ENCODE measurements around the gene C9orf50. TPM values are rescaled to one million over a fixed set of nuclear protein-coding genes. Genes with fewer than 3 reads are reported as not detected.

C9orf50 gene
- total RNA-seq, 1 experiment from 2014 or later: not detected

GRCh38 chr9:129579294-129579693 is 41.6 kb downstream of the C9orf50 start:
- Histone ChIP-seq H2BK120ac (ENCODE audit: low read depth, low read length, poor library complexity, severe bottlenecking) (no peak overlapping the region), H3K18ac (ENCODE audit: insufficient read length, low read depth, low read length) (no peak overlapping the region), H3K14ac (ENCODE audit: insufficient read depth, low read length) (no peak overlapping the region), H2BK12ac (ENCODE audit: insufficient read length, low read depth, low read length) (no peak overlapping the region), H3K27me3 (ENCODE audit: insufficient read depth, low read length) (no peaks in the 10 kb centered on the region), H2AK5ac (ENCODE audit: insufficient read length, low read length) (no peak overlapping the region), H3K27ac (ENCODE audit: insufficient read length, low read depth, low read length) (no peak overlapping the region), H2AFZ (ENCODE audit: low read length) (no peak overlapping the region), H3K23me2 (ENCODE audit: insufficient read length, low read depth, low read length, poor library complexity, severe bottlenecking) (no peaks in the 10 kb centered on the region), H3T11ph (ENCODE audit: low read length) (no peak overlapping the region), H3K4me2 (ENCODE audit: insufficient read depth, insufficient read length, low read length) (no peak overlapping the region), H3K4ac (ENCODE audit: low read depth, low read length) (no peak overlapping the region), H4K91ac (ENCODE audit: insufficient read length, low read depth, low read length) (no peak overlapping the region), H3K9ac (ENCODE audit: extremely low read depth, insufficient read length, low read length) (no peak overlapping the region), H4K20me1 (ENCODE audit: control insufficient read depth, insufficient read depth, insufficient read length) (no peaks in the 10 kb centered on the region), H3K79me1 (ENCODE audit: insufficient read depth, low read depth, low read length, poor library complexity, severe bottlenecking) (no peaks in the 10 kb centered on the region), H3K56ac (ENCODE audit: insufficient read length, low read depth, low read length) (no peak overlapping the region), H3K23ac (ENCODE audit: insufficient read length, low read depth, low read length) (no peak overlapping the region), H2BK5ac (ENCODE audit: insufficient read length, low read length) (no peak overlapping the region), H3K9me3 (ENCODE audit: control insufficient read depth, low read depth, low read length) (no peaks in the 10 kb centered on the region), H3K79me2 (ENCODE audit: insufficient read depth, low read length) (no peaks in the 10 kb centered on the region), H3K4me1 (ENCODE audit: insufficient read depth, low read length) (no peaks in the 10 kb centered on the region), H4K5ac (ENCODE audit: insufficient read length, low read depth, low read length) (no peak overlapping the region), H2BK20ac (ENCODE audit: low read depth, low read length, poor library complexity, severe bottlenecking) (no peak overlapping the region), H2BK15ac (ENCODE audit: low read depth, low read length) (no peak overlapping the region), H4K8ac (replicated peaks; ENCODE audit: insufficient read length, low read depth, low read length) (no peak overlapping the region)
- DNase-seq: no peak
- WGBS (ENCODE audit: extremely low coverage, insufficient read length, low lambda C conversion rate): no CpG with 5 or more reads among the region's 3 CpGs
- TF ChIP-seq CTCF (conservative IDR thresholded peaks at IDR 0.05): no peak
- no peaks in the 10 kb centered on the region; a peak in 1 of 5 replicates for H3K9me3 Mint-ChIP-seq
- peaks cover 10 to 13% of the 10 kb centered on the region in 2 experiments for H3K4me1 Mint-ChIP-seq
- no peaks in the 10 kb centered on the region for H3K36me3 Mint-ChIP-seq (ENCODE audit: insufficient read depth in 1 of 3, low read depth in 3 of 3)
- H3K4me3 Mint-ChIP-seq: no peak overlapping the region
- no peak overlapping the region for H3K27ac Mint-ChIP-seq
- peaks cover 29% of the 10 kb centered on the region for H3K27me3 Mint-ChIP-seq (ENCODE audit: low read depth)

Data from H9 (cell line).